HG03439 (cell line): ENCODE data around the gene HSPB8.

ENCODE experiments used
- ATAC-seq: cut with Tn5 transposase; IDR thresholded peaks from one replicate; pipeline ENCODE4 v1.9.1; 2021; ENCODE audit warnings: mild to moderate bottlenecking, moderate library complexity; ENCODE audit not compliant: unreplicated experiment

HSPB8 gene

GRCh38 chr12:119169150-119169549 is 9.6 kb upstream of the HSPB8 start:
- no peak for ATAC-seq

- no peak for ATAC-seq
Observed at GRCh38 chr12:119171291-119171690, 7.4 kb upstream of the HSPB8 start.

DNA sequence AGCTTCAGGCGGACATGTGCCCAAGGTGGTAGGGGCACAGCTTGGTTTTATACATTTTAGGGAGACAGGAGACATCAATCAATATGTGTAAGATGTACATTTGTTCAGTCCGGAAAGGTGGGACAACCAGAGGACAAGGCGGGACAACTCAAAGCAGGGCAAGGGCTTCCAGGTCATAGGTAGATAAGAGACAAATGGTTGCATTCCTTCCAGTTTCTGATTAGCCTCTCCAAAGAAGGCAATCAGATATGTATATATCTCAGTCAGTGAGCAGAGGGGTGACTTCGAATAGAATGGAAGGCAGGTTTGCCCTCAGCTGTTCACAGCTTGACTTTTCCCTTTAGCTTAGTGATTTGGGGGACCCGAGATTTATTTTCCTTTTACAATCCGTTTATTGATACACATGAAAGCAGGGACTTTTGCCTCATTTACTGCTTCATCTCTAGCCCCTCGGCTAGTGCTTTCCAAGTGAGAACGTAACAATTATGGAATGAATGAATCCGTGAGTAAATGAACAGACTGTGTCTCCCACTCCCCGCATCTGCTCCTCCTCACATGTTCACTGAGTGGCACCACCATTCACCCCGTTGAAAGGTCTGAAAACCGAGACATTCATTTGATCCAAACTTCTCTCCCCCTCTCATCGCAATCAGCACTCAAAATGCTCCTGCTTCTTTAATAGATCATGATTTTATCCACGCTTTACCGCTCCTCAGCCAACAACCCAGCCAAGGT is 6.9 kb upstream of the HSPB8 start:
- no peak for ATAC-seq

DNA sequence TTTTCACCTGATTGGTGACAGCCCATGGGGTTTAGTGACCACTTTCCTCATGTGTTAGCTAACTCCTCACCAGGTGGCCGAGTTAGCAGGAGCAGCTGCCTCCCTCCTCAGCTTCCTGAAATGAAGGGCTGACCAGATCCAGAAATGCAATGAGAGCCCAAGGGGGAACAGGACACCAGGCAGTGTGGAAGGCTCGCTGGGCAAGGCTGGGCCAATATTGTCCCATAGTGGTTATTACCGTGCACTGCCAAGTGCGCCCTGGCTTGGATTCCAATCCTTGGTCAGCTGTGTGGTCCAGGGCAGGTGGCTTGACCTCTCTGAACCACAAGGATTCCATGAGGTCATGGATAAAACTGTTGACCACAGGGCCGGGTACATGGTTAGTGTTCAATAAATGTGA is 3.6 kb upstream of the HSPB8 start:
- no peak for ATAC-seq

DNA sequence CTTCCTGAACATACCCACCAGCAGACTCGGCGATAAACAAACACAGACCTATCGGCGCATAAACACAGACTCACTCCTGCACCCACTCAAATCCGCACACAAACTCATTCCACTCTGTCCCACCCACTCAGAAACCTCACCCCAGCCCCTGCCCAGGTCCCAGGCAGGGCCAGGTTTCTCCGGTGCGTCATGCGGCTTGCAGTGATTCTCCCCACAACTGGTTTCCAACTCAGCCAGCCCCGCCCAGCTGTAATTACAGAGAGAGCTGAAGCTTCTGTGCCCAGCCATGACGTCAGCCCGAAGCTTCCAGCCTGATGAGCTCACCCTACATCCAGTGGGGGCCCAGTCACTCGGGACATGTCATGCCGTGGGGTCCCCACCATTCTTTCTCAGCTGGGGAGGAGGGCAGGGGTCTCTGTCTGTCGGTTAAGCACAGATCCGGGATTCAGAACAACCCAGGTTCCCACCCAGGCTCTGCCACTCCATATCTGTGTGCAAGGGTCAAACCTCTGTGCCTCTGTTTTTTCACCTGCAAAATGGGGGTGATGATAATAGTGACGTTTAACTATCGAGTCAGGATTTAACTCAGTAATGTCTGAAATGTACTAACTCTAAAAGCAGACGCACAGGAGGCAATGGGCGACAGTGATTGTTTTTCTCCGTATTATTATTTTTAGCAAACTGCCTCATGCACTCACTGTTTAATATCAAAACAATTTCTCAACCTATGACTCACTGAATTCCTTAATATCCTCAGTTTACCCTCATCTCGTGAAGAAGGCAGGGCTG is 2.3 kb upstream of the HSPB8 start:
- no peak for ATAC-seq

DNA sequence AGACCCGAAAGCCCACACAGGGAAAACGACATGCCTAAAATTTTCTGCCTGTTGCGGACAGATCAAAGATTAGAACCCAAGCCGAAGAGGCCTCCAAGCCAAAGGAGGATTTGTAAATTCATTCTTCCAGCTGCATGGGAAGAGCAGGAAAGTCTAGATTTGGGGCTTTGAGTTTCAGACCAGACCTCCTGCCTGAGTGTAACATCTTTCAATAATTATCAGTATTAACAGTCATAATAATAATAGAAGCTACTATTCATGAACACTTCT is 1.7 kb upstream of the HSPB8 start:
- ATAC-seq: no peak

DNA sequence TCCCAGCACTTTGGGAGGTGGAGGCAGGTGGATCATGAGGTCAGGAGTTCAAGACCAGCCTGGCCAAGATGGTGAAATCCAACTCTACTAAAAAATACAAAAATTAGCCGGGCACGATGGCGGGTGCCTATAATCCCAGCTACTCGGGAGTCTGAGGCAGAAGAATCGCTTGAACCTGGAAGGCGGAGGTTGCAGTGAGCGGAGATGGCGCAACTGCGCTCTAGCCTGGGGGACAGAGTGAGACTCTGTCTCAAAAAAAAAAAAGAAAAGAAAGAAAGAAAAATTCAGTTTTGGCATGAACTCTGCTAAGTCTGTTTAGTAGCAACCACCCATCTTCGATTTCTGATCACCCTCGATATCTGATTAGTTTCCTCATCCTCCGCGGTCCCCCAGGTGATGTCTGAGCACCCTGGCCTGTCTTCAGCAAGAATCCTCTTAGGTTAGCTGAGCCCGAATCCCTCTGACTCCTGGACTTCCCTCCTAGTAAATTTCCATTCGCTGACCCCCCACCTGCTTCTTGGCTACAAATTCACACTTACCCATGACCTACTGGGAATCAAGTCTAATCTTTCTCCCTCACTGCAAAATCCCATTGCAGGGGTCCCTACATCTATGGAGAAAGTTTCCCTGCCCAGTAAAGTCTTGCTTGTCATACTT is 879 bp upstream of the HSPB8 start:
- ATAC-seq: no peak

GRCh38 chr12:119179335-119180021 is 747 bp downstream of the HSPB8 start:
- ATAC-seq: no peak

- ATAC-seq: no peak
Observed at GRCh38 chr12:119180380-119181040, 1.8 kb downstream of the HSPB8 start.

DNA sequence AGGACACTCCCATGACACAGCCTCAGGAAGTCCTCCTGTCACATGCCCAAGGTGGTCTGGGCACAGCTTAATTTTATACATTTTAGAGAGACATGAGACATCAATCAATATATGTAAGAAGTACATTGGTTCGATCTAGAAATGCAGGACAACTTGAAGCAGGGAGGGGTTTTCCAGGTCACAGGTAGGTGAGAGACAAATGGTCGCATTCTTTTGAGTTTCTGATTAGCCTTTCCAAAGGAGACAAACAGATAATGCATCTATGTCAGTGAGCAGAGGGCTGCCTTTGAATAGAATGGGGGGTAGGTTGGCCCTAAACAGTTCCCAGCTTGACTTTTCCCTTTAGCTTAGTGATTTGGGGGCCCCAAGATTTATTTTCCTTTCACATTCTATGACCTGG is 2.5 kb downstream of the HSPB8 start:
- no peak for ATAC-seq

DNA sequence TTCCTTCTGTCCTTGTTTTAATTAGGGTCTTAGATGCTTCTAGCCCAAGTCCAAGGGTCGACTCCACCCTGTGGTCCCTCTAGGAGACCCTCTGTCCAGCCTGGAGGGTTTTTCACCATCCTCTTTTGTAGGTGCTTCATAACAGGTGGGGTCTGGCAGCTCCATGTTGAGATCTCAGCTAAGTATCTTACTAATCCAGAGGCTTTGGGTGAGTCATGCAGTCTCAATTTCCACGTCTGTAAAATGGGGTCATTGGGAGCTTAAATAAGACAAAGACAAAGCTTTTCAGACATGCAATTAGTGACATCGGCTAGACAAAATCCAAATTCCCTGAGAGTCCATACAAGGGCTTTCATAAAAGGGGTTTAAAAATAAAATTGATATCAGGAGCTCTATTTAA is 3.2 kb downstream of the HSPB8 start:
- no peak for ATAC-seq

DNA sequence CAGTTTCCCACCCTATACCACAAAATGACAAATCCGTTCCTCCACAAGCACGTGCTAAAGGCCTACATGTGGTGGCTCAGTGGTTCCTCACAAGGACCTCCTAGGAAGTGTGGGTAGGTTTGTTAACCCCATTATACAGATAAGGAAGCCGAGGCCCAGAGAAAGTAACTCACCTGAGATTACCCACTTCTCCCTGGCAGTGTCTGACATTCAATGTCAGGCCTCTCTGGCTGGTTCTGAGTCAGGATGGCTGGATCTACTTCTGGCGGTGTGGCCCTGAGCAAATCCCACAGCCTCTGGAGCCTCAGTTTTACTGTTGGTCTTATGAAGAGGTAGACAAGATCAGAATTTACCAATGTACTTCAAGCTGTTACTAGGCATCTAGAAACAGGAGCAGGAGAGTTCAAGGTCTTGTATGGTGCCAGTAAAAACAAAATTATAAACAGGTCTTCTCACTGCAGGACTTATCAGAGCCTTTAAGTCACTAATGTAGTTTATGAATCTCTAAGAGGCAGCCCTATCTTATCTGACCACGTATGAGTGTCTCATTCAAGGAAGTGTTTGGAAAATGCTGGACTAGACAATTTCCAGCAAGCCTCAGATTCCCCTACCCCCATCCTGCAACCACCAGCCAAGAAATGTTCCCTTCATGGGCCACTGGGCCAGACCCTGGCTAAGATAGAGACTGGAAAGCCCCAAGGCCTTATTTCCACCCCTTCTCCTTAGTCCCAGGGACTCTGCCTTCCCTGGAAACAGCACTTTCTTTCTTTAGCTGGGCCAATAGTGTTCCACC is 4.2 kb downstream of the HSPB8 start:
- ATAC-seq: no peak

GRCh38 chr12:119183942-119184695 is 5.4 kb downstream of the HSPB8 start:
- ATAC-seq: no peak

- no peak for ATAC-seq
Observed at GRCh38 chr12:119195256-119195655, 16.5 kb downstream of the HSPB8 start.

GRCh38 chr12:119198440-119198839 is 19.7 kb downstream of the HSPB8 start:
- ATAC-seq: no peak

DNA sequence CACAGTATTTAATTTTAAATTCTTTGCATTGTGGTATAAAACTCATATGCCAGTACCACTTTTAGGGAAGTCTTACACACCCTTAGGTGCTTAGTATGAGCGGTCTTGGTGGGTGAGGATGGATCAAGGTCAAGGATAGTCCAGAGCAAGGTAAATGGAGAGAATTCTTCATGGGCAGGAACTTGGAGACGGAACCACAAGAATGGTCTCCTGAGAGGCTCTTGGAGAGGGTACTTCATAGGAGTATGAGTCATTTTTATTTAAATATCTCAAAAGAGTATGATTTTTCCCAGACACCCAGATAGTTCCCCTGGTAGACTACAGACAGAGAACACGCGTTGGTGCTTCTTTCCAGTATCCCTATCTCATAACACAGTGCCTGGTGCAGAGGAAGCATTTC is 21.9 kb downstream of the HSPB8 start:
- no peak for ATAC-seq

GRCh38 chr12:119201789-119202543 is 23.2 kb downstream of the HSPB8 start:
- no peak for ATAC-seq

DNA sequence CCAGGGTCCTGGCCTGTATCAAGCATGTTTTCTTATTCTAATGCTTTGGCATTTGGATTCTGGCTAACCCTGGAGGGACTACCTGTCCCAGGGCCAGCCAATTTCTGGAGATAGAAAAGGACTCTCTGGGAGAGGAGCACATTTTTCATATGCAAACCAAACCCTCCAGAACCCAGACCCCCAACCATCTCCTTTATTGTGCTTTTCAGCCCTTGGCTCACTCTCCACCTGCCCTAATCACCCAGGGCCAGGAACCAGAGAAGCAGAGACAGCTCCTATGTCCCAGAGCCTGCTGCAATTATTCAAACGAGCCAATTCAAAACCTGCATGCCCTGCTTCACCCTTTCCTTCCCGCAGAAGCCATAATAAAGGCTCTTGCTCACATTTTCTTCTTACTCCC is 23.8 kb downstream of the HSPB8 start:
- no peak for ATAC-seq

GRCh38 chr12:119204131-119204530 is 25.4 kb downstream of the HSPB8 start:
- no peak for ATAC-seq
